PC-9 (cell line): ENCODE data around the gene DOK5. TPM values are rescaled to one million over a fixed set of nuclear protein-coding genes. Genes with fewer than 3 reads are reported as not detected.
A peak's percentile ranks its signal among the peaks of the same experiment; 100 is the strongest.

ENCODE experiments used
- BruUV-seq: library from RNA; stranded (reverse); fragments of 400-500 nt; replicated peaks from 2 replicates; lab custom pipeline; 2021; lab: Mats Ljungman, UMichigan
- CTCF ChIA-PET: fragments of 300-600 bp; sonication (Branson Sonifier 250); formaldehyde crosslinking; loops from one replicate; lab custom pipeline; 2022; ENCODE audit warnings: antibody characterized with exemption; lab: Charles Lee
- POLR2A ChIA-PET: fragments of 300-600 bp; sonication (Branson Sonifier 250); formaldehyde crosslinking; loops from one replicate; lab custom pipeline; 2022; ENCODE audit warnings: antibody characterized with exemption; ENCODE audit not compliant: unreplicated experiment; lab: Charles Lee
- DNase-seq, 2 experiments: peaks; one replicate each; pipeline versions ENCODE4 v3.0.0 to v3.0.0-alpha.2; 2015 to 2022; ENCODE audit warnings: mixed read lengths in 1 of 2
- H2AFZ ChIP-seq: fragments of 200-600 bp; sonication (generic); 2 replicates; pipeline ENCODE4 v1.8.1; 2017; ENCODE audit warnings: antibody characterized with exemption
- H3F3A ChIP-seq: fragments of 200-600 bp; sonication (generic); 2 replicates; pipeline ENCODE4 v1.8.1; 2017; ENCODE audit warnings: antibody characterized with exemption, mild to moderate bottlenecking, low read depth; ENCODE audit not compliant: insufficient read depth
- H3K27ac ChIP-seq: fragments of 200-600 bp; sonication (generic); 2 replicates; pipeline ENCODE4 v1.6.1; 2016; ENCODE audit warnings: mixed run types
- H3K27me3 ChIP-seq: fragments of 200-600 bp; sonication (generic); 2 replicates; pipeline ENCODE4 v1.6.1; 2016; ENCODE audit warnings: low read depth, mixed run types; ENCODE audit not compliant: insufficient read depth
- H3K36me3 ChIP-seq: fragments of 200-600 bp; sonication (generic); 2 replicates; pipeline ENCODE4 v1.6.1; 2016; ENCODE audit warnings: low read depth, mixed run types
- H3K4me1 ChIP-seq: fragments of 200-600 bp; sonication (generic); replicated peaks from 2 replicates; pipeline ENCODE4 v1.6.1; 2016; ENCODE audit warnings: mixed run types; ENCODE audit not compliant: insufficient read depth
- H3K4me2 ChIP-seq: fragments of 200-600 bp; sonication (generic); 2 replicates; pipeline ENCODE4 v1.6.1; 2017; ENCODE audit warnings: mixed run types
- H3K4me3 ChIP-seq: fragments of 200-600 bp; sonication (generic); 2 replicates; pipeline ENCODE4 v1.6.1; 2016; ENCODE audit warnings: mixed run types
- H3K79me2 ChIP-seq: fragments of 200-600 bp; sonication (generic); 2 replicates; pipeline ENCODE4 v1.6.1; 2017; ENCODE audit warnings: low read depth, mixed run types
- H3K9me2 ChIP-seq: fragments of 200-600 bp; sonication (generic); 2 replicates; pipeline ENCODE4 v1.8.1; 2017; ENCODE audit warnings: mild to moderate bottlenecking; ENCODE audit not compliant: insufficient read depth
- H3K9me3 ChIP-seq: fragments of 200-600 bp; sonication (generic); 2 replicates; pipeline ENCODE4 v1.8.1; 2016; ENCODE audit warnings: low read depth; ENCODE audit not compliant: insufficient read depth
- H4K20me1 ChIP-seq: fragments of 200-600 bp; sonication (generic); 2 replicates; pipeline ENCODE4 v1.8.1; 2017; ENCODE audit not compliant: insufficient read depth
- EZH2 ChIP-seq: fragments of 200-600 bp; sonication (generic); IDR thresholded peaks from 2 replicates; pipeline ENCODE4 v1.8.0; 2017; ENCODE audit warnings: antibody characterized with exemption, low read depth
- intact Hi-C: fragments of 100-400 bp; cut with micrococcal nuclease; formaldehyde crosslinking; loops from one replicate; pipeline ENCODE4 v1.10.0; 2022; ENCODE audit not compliant: unreplicated experiment
- total RNA-seq: library from RNA; stranded (reverse); gene quantifications from 2 replicates; pipeline ENCODE4 v1.2.3, GENCODE V29; 2021
- TF ChIP-seq, protein P1 (sequence below): fragments of 200-600 bp; sonication (generic); conservative IDR thresholded peaks from 2 replicates; pipeline ENCODE4 v1.6.1; 2017; ENCODE audit warnings: mixed run types, antibody characterized with exemption, mild to moderate bottlenecking, moderate library complexity

DOK5 gene
- total RNA-seq, 1 experiment from 2014 or later, result not detected

DNA sequence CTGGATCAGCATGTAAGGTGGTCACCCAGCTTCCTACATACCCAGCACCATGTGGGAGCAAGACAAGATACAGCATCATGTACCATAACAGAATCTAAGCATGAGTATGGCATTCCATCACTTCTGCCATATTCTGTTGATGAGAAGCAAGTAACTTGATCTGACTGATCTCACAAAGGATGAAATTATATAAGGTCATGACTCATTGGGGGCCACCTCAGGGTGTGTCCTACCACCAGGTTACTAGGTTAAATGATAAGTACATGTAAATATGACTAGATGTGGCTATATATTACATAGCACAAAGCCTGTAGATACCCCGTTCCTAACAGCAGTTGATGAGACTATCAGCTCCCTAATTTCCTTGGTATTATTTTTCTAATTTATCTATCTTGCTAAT lies 213.1 kb downstream of the DOK5 start:
- Histone ChIP-seq H2AFZ (no peak overlapping the region), H3F3A (no peaks in the 10 kb centered on the region), H3K27me3 (peaks cover 41% of the 10 kb centered on the region), H3K36me3 (no peaks in the 10 kb centered on the region), H3K4me2 (no peak overlapping the region), H4K20me1 (no peaks in the 10 kb centered on the region), H3K9me3 (no peaks in the 10 kb centered on the region), H3K79me2 (no peaks in the 10 kb centered on the region), H3K27ac (no peak overlapping the region), H3K4me3 (no peak overlapping the region), H3K9me2 (no peaks in the 10 kb centered on the region), H3K4me1 (no peaks in the 10 kb centered on the region)
- POLR2A ChIA-PET, result no interaction called here
- intact Hi-C loops, result no loop called here
- TF ChIP-seq EZH2, result no peak
- TF ChIP-seq, protein P1, sequence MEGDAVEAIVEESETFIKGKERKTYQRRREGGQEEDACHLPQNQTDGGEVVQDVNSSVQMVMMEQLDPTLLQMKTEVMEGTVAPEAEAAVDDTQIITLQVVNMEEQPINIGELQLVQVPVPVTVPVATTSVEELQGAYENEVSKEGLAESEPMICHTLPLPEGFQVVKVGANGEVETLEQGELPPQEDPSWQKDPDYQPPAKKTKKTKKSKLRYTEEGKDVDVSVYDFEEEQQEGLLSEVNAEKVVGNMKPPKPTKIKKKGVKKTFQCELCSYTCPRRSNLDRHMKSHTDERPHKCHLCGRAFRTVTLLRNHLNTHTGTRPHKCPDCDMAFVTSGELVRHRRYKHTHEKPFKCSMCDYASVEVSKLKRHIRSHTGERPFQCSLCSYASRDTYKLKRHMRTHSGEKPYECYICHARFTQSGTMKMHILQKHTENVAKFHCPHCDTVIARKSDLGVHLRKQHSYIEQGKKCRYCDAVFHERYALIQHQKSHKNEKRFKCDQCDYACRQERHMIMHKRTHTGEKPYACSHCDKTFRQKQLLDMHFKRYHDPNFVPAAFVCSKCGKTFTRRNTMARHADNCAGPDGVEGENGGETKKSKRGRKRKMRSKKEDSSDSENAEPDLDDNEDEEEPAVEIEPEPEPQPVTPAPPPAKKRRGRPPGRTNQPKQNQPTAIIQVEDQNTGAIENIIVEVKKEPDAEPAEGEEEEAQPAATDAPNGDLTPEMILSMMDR, result no peak
- DNase-seq, result peak in 1 of 2 experiments; percentile 53
- no TSS peak for BruUV-seq
- CTCF ChIA-PET, result no interaction called here

DNA sequence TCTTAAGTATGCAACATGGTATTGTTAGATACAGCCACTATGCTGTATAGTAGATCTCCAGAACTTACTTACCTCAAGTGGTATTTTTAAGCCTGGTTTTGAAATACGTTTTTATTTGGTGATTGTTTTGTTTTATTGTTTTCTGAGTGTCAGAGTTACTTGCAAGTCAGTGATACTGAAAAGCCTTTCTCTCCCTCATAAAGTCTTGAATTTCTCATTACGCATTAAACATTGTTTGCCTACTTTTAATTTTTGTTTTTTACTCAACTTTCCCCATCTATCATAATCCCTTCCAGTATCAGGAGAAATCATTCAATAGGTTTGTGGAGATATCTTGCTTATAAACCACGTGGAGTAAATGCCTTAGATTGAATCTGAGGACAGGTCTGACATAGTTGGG lies 214.9 kb downstream of the DOK5 start:
- TF ChIP-seq, protein P1, result no peak
- no peak for TF ChIP-seq EZH2
- Histone ChIP-seq H3K27ac (no peak overlapping the region), H3K9me2 (no peaks in the 10 kb centered on the region), H3K4me3 (no peak overlapping the region), H3K36me3 (no peaks in the 10 kb centered on the region), H3K27me3 (peaks cover 41% of the 10 kb centered on the region), H2AFZ (no peak overlapping the region), H3K4me1 (no peaks in the 10 kb centered on the region), H3K4me2 (no peak overlapping the region), H3F3A (no peaks in the 10 kb centered on the region), H4K20me1 (no peaks in the 10 kb centered on the region), H3K9me3 (no peaks in the 10 kb centered on the region), H3K79me2 (no peaks in the 10 kb centered on the region)
- BruUV-seq, result no TSS peak
- CTCF ChIA-PET, result no interaction called here
- POLR2A ChIA-PET, result no interaction called here
- intact Hi-C loops, result no loop called here
- DNase-seq, result no peak

DNA sequence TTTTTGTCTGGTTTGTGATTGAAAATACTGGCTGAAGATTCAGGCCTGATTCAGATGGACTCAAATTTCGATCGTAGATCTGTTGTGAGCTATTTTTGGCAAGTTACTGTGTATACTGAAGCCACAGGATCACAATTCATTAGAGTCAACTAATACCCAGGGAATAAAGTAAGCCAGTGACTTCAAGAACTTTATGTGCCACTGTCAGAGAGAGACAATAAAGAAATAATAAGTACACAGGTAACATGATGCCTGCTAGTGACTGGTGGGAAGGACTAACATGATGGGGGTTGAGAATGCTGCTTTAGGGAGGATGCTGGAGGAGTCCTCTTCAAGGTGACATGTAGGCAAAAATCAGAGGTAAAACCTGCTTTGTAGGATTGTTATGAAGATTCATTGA lies 215.9 kb downstream of the DOK5 start:
- CTCF ChIA-PET, result no interaction called here
- POLR2A ChIA-PET, result no interaction called here

More for the DNA sequence above, 215.9 kb downstream of the DOK5 start:
- H3K79me2 ChIP-seq, result no peaks in the 10 kb centered on the region
- H3K9me2 ChIP-seq, result no peaks in the 10 kb centered on the region
- no TSS peak for BruUV-seq
- H3K27me3 ChIP-seq, result peaks cover 44% of the 10 kb centered on the region
- intact Hi-C loops, result no loop called here
- H3F3A ChIP-seq, result no peaks in the 10 kb centered on the region
- H3K36me3 ChIP-seq, result no peaks in the 10 kb centered on the region
- DNase-seq, result no peak
- no peak overlapping the region for H3K27ac ChIP-seq
- no peak overlapping the region for H3K4me3 ChIP-seq
- TF ChIP-seq EZH2, result no peak
- TF ChIP-seq, protein P1, result no peak
- no peak overlapping the region for H3K4me2 ChIP-seq
- no peak overlapping the region for H2AFZ ChIP-seq
- H3K9me3 ChIP-seq, result no peaks in the 10 kb centered on the region
- H3K4me1 ChIP-seq, result no peaks in the 10 kb centered on the region
- no peaks in the 10 kb centered on the region for H4K20me1 ChIP-seq
